HEK293 (cell line): ENCODE results near the gene TTC33.

Source experiments
- CTCF ChIA-PET: fragments of 350-600 bp; formaldehyde crosslinking; extraction: SDS; loops from one replicate; lab custom pipeline; 2021; ENCODE audit warnings: antibody characterized with exemption; lab: Yijun Ruan, JAX
- POLR2A ChIA-PET: fragments of 300-600 bp; formaldehyde crosslinking; extraction: SDS; loops from one replicate; lab custom pipeline; 2020; ENCODE audit warnings: antibody characterized with exemption, inconsistent platforms; lab: Yijun Ruan, JAX
- H3K27ac ChIP-seq: fragments of 200-500 bp; sonication (Bioruptor generic); 2 replicates; pipeline ENCODE4 v1.5.1; 2014; ENCODE audit warnings: low read depth, low read length, control low read depth, inconsistent platforms; ENCODE audit errors: extremely low read depth
- H3K36me3 ChIP-seq, 2 experiments: fragments of 200-500 bp in 1 of 2; sonication (Bioruptor generic) in 1 of 2; 1 replicate in 1 of 2; 2 replicates in 1 of 2; pipeline ENCODE4 v1.5.1; 2014 to 2017; ENCODE audit warnings: inconsistent platforms in 2 of 2, low read length in 2 of 2; ENCODE audit not compliant: control insufficient read depth in 2 of 2, insufficient read depth in 1 of 2
- H3K4me1 ChIP-seq: fragments of 200-500 bp; sonication (Bioruptor generic); 2 replicates; pipeline ENCODE4 v1.5.1; 2014; ENCODE audit warnings: mild to moderate bottlenecking, low read length, inconsistent platforms; ENCODE audit not compliant: control insufficient read depth, insufficient read depth
- H3K4me3 ChIP-seq: 2 replicates; pipeline ENCODE4 v1.5.1; 2011; ENCODE audit warnings: low read depth, mild to moderate bottlenecking, control low read depth, low read length, moderate library complexity
- H3K9me3 ChIP-seq: fragments of 200-500 bp; sonication (Bioruptor generic); 2 replicates; pipeline ENCODE4 v1.5.1; 2014; ENCODE audit warnings: low read depth, low read length, inconsistent platforms; ENCODE audit not compliant: control insufficient read depth, insufficient read depth
- GFI1B ChIP-seq: fragments of 450-650 bp; formaldehyde crosslinking; IDR thresholded peaks from 2 replicates; pipeline ENCODE4 v1.5.1; 2016; ENCODE audit warnings: missing biosample characterization, missing genetic modification characterization
- RBAK ChIP-seq: fragments of 450-650 bp; formaldehyde crosslinking; IDR thresholded peaks from 2 replicates; pipeline ENCODE4 v1.5.1; 2016; ENCODE audit warnings: missing biosample characterization, missing genetic modification characterization
- ZNF114 ChIP-seq: fragments of 450-650 bp; formaldehyde crosslinking; IDR thresholded peaks from 2 replicates; pipeline ENCODE4 v1.5.0; 2017; ENCODE audit warnings: missing biosample characterization, missing genetic modification characterization
- ZNF146 ChIP-seq: fragments of 450-650 bp; formaldehyde crosslinking; IDR thresholded peaks from 2 replicates; pipeline ENCODE4 v1.5.1; 2016; ENCODE audit warnings: missing biosample characterization, missing genetic modification characterization
- ZNF174 ChIP-seq: fragments of 450-650 bp; formaldehyde crosslinking; IDR thresholded peaks from 2 replicates; pipeline ENCODE4 v1.5.0; 2017; ENCODE audit warnings: missing biosample characterization, mild to moderate bottlenecking, missing genetic modification characterization
- ZNF184 ChIP-seq: fragments of 450-650 bp; IDR thresholded peaks from 2 replicates; pipeline ENCODE4 v1.5.1; 2018; ENCODE audit warnings: missing biosample characterization, mild to moderate bottlenecking, missing genetic modification characterization
- ZNF23 ChIP-seq: fragments of 450-650 bp; formaldehyde crosslinking; IDR thresholded peaks from 2 replicates; pipeline ENCODE4 v1.5.1; 2016; ENCODE audit warnings: missing biosample characterization, missing genetic modification characterization, borderline replicate concordance
- ZNF248 ChIP-seq: fragments of 450-650 bp; formaldehyde crosslinking; IDR thresholded peaks from 2 replicates; pipeline ENCODE4 v1.5.1; 2017; ENCODE audit warnings: missing biosample characterization, missing genetic modification characterization
- ZNF324 ChIP-seq: fragments of 450-650 bp; formaldehyde crosslinking; IDR thresholded peaks from 2 replicates; pipeline ENCODE4 v1.5.1; 2016; ENCODE audit warnings: missing biosample characterization, missing genetic modification characterization
- ZNF341 ChIP-seq: fragments of 450-650 bp; formaldehyde crosslinking; IDR thresholded peaks from 2 replicates; pipeline ENCODE4; 2016; ENCODE audit warnings: low read depth, missing biosample characterization, missing genetic modification characterization
- ZNF404 ChIP-seq: fragments of 450-650 bp; formaldehyde crosslinking; IDR thresholded peaks from 2 replicates; pipeline ENCODE4 v1.5.1; 2017; ENCODE audit warnings: missing biosample characterization, missing genetic modification characterization
- ZNF626 ChIP-seq: fragments of 450-650 bp; sonication (Bioruptor Pico); formaldehyde crosslinking; IDR thresholded peaks from 2 replicates; pipeline ENCODE4 v1.5.1; 2018; ENCODE audit warnings: missing biosample characterization, missing genetic modification characterization, inconsistent platforms
- ZNF654 ChIP-seq: fragments of 450-650 bp; formaldehyde crosslinking; IDR thresholded peaks from 2 replicates; pipeline ENCODE4 v1.5.1; 2016; ENCODE audit warnings: low read depth, missing biosample characterization, missing genetic modification characterization
- ZNF658 ChIP-seq: fragments of 450-650 bp; formaldehyde crosslinking; IDR thresholded peaks from 2 replicates; pipeline ENCODE4; 2016; ENCODE audit warnings: missing biosample characterization, missing genetic modification characterization
- TF ChIP-seq, protein P1 (sequence below): fragments of 450-650 bp; formaldehyde crosslinking; IDR thresholded peaks from 2 replicates; pipeline ENCODE4 v1.5.1; 2016; ENCODE audit warnings: missing biosample characterization, missing genetic modification characterization
- TF ChIP-seq, protein P2 (sequence below): fragments of 450-650 bp; IDR thresholded peaks from 2 replicates; pipeline ENCODE4 v1.5.1; 2018; ENCODE audit warnings: missing biosample characterization, mild to moderate bottlenecking, missing genetic modification characterization
- TF ChIP-seq, protein P3 (sequence below): sonication (generic); formaldehyde crosslinking; IDR thresholded peaks from 2 replicates; pipeline ENCODE4 v1.8.1; 2022; ENCODE audit warnings: mild to moderate bottlenecking, moderate library complexity, missing genetic modification reagents
- TF ChIP-seq, protein P4 (sequence below): fragments of 450-650 bp; formaldehyde crosslinking; IDR thresholded peaks from 2 replicates; pipeline ENCODE4 v1.5.1; 2016; ENCODE audit warnings: missing biosample characterization, missing genetic modification characterization
- TF ChIP-seq, protein P5 (sequence below): fragments of 450-650 bp; formaldehyde crosslinking; IDR thresholded peaks from 2 replicates; pipeline ENCODE4 v1.5.1; 2016; ENCODE audit warnings: missing biosample characterization, missing genetic modification characterization
- TF ChIP-seq, protein P6 (sequence below): fragments of 450-650 bp; formaldehyde crosslinking; IDR thresholded peaks from 2 replicates; pipeline ENCODE4 v1.5.1; 2016; ENCODE audit warnings: missing biosample characterization, missing genetic modification characterization

The TTC33 gene

DNA sequence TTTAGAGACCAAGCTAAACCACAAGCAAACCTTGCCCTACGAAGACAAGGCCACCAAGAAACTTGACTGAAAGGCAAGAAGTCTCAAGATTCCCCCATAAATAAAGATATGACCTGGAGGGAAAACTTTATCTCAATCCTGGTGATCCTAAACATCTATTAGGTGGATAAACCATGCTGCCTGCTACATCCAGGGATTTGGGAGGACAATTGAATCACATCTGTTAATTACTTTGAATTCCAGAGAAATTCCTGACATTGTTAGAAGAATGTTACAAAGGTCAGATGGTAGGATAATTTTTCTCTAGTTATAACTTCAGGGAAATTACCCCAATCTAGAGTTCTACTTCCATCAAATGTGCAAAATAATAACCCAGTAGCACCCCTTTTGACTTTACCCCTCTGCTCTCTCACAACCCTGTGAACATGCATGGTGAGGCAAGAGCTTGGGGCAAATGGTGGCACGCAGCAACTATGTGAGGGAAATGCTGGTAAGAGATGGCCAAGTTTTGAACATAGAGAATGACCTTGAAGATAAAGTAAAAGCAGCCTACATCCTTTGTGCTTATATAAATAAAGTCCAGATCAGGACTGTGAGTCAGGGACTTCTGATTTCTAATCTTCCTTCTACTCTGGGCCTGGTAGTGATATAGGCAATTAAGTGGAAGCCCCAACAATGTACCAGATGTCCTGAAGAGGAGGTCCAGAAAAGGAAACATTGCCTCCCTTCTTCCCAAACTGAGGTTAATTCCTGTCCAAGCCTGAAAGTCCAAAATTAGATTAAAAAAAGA lies 133.1 kb downstream of the TTC33 start:
- Histone ChIP-seq H3K9me3 (no peaks in the 10 kb centered on the region), H3K27ac (no peak overlapping the region), H3K4me3 (no peak overlapping the region), H3K4me1 (peaks cover 10% of the 10 kb centered on the region), H3K36me3 (no peaks in the 10 kb centered on the region)
- POLR2A ChIA-PET, result no interaction called here
- TF ChIP-seq, protein P1, sequence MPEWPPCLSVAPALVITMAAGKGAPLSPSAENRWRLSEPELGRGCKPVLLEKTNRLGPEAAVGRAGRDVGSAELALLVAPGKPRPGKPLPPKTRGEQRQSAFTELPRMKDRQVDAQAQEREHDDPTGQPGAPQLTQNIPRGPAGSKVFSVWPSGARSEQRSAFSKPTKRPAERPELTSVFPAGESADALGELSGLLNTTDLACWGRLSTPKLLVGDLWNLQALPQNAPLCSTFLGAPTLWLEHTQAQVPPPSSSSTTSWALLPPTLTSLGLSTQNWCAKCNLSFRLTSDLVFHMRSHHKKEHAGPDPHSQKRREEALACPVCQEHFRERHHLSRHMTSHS, result no peak
- TF ChIP-seq ZNF248 (tag by site-specific recombination) (no peak), ZNF146 (tag by site-specific recombination) (no peak), ZNF184 (tag by site-specific recombination) (no peak), ZNF404 (tag by site-specific recombination) (no peak), ZNF174 (tag by site-specific recombination) (no peak), ZNF341 (tag by site-specific recombination) (no peak)
- TF ChIP-seq, protein P2, sequence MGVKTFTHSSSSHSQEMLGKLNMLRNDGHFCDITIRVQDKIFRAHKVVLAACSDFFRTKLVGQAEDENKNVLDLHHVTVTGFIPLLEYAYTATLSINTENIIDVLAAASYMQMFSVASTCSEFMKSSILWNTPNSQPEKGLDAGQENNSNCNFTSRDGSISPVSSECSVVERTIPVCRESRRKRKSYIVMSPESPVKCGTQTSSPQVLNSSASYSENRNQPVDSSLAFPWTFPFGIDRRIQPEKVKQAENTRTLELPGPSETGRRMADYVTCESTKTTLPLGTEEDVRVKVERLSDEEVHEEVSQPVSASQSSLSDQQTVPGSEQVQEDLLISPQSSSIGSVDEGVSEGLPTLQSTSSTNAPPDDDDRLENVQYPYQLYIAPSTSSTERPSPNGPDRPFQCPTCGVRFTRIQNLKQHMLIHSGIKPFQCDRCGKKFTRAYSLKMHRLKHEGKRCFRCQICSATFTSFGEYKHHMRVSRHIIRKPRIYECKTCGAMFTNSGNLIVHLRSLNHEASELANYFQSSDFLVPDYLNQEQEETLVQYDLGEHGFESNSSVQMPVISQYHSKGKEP (tag by site-specific recombination), result no peak
- TF ChIP-seq, protein P3, sequence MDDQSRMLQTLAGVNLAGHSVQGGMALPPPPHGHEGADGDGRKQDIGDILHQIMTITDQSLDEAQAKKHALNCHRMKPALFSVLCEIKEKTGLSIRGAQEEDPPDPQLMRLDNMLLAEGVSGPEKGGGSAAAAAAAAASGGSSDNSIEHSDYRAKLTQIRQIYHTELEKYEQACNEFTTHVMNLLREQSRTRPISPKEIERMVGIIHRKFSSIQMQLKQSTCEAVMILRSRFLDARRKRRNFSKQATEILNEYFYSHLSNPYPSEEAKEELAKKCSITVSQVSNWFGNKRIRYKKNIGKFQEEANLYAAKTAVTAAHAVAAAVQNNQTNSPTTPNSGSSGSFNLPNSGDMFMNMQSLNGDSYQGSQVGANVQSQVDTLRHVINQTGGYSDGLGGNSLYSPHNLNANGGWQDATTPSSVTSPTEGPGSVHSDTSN (CRISPR knock-in tag), result no peak
- TF ChIP-seq, protein P4, sequence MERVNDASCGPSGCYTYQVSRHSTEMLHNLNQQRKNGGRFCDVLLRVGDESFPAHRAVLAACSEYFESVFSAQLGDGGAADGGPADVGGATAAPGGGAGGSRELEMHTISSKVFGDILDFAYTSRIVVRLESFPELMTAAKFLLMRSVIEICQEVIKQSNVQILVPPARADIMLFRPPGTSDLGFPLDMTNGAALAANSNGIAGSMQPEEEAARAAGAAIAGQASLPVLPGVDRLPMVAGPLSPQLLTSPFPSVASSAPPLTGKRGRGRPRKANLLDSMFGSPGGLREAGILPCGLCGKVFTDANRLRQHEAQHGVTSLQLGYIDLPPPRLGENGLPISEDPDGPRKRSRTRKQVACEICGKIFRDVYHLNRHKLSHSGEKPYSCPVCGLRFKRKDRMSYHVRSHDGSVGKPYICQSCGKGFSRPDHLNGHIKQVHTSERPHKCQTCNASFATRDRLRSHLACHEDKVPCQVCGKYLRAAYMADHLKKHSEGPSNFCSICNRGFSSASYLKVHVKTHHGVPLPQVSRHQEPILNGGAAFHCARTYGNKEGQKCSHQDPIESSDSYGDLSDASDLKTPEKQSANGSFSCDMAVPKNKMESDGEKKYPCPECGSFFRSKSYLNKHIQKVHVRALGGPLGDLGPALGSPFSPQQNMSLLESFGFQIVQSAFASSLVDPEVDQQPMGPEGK (tag by site-specific recombination), result no peak
- CTCF ChIA-PET, result no interaction called here

DNA sequence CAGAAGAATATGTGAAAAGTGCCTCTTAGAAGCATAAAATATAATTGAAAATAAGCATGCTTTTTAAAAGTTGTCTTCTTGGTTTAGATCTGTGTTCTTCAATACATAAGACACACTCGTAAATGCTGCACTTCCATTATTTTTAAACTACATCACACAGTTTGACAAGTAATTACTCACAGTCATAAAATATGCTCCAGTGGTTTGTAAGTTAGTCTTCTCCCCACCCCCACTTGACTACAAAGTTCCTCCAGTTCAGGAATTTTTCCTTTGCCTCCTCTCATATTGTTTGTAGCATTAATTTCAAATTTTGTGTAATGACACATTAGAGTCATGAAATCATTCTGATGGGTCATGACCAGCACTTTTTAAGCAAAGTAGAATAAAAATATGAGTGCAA lies 136.3 kb downstream of the TTC33 start:
- Histone ChIP-seq H3K27ac (no peak overlapping the region), H3K4me3 (no peak overlapping the region), H3K9me3 (no peaks in the 10 kb centered on the region), H3K36me3 (no peaks in the 10 kb centered on the region), H3K4me1 (peaks cover 10% of the 10 kb centered on the region)
- POLR2A ChIA-PET, result no interaction called here
- CTCF ChIA-PET, result no interaction called here
- no peak for TF ChIP-seq ZNF114 (tag by site-specific recombination)
- TF ChIP-seq, protein P5, sequence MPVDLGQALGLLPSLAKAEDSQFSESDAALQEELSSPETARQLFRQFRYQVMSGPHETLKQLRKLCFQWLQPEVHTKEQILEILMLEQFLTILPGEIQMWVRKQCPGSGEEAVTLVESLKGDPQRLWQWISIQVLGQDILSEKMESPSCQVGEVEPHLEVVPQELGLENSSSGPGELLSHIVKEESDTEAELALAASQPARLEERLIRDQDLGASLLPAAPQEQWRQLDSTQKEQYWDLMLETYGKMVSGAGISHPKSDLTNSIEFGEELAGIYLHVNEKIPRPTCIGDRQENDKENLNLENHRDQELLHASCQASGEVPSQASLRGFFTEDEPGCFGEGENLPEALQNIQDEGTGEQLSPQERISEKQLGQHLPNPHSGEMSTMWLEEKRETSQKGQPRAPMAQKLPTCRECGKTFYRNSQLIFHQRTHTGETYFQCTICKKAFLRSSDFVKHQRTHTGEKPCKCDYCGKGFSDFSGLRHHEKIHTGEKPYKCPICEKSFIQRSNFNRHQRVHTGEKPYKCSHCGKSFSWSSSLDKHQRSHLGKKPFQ (tag by site-specific recombination), result no peak

DNA sequence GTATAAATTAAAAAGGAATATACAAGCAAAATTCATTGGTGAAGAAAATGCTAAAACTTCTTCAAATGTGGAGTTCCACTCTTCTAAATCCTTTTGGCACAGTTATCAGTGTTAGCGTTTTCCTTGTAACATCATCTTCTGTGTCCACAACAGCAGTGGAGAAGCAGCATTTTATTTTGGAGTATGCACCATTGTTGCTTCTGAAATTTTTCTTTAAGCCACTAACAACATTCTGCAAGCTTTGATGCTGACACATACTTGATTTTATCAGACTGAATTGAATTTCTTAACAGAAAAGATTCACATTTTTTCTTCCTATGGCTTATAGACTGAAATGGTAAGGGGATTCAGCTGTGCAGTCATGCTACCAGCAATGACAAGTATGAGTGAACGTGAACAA lies 136.8 kb downstream of the TTC33 start:
- peaks cover 10% of the 10 kb centered on the region for H3K4me1 ChIP-seq
- no peak overlapping the region for H3K27ac ChIP-seq
- ChIA-PET CTCF (no interaction called here), POLR2A (no interaction called here)
- H3K36me3 ChIP-seq, result no peaks in the 10 kb centered on the region
- H3K9me3 ChIP-seq, result no peaks in the 10 kb centered on the region
- no peak overlapping the region for H3K4me3 ChIP-seq
- TF ChIP-seq ZNF626 (no peak), ZNF654 (tag by site-specific recombination) (no peak), GFI1B (tag by site-specific recombination) (no peak), ZNF324 (no peak), ZNF658 (no peak), ZNF23 (no peak), RBAK (no peak)
- TF ChIP-seq, protein P5 (tag by site-specific recombination), result no peak
- TF ChIP-seq, protein P6, sequence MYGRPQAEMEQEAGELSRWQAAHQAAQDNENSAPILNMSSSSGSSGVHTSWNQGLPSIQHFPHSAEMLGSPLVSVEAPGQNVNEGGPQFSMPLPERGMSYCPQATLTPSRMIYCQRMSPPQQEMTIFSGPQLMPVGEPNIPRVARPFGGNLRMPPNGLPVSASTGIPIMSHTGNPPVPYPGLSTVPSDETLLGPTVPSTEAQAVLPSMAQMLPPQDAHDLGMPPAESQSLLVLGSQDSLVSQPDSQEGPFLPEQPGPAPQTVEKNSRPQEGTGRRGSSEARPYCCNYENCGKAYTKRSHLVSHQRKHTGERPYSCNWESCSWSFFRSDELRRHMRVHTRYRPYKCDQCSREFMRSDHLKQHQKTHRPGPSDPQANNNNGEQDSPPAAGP (tag by site-specific recombination), result no peak
